Parathyroid adenoma (tissue), 2 donors: ENCODE data around the gene FZR1.
"Not testable (repeated sequence)": the region's sequence is repeated elsewhere in the genome, so short reads cannot be mapped to it uniquely, and the experiment has no call there.

Experiments used
- H2AFZ ChIP-seq: fragments of 300-600 bp; sonication (generic); one replicate; pipeline ENCODE4 v1.7.0; 2017; ENCODE audit warnings: antibody characterized with exemption, mild to moderate bottlenecking
- H3K27ac ChIP-seq: fragments of 300-600 bp; sonication (generic); one replicate; pipeline ENCODE4 v1.7.0; 2017
- H3K27me3 ChIP-seq: fragments of 300-600 bp; sonication (generic); one replicate; pipeline ENCODE4 v1.7.0; 2017; ENCODE audit warnings: low read length; ENCODE audit not compliant: control insufficient read depth, insufficient read depth
- H3K36me3 ChIP-seq: fragments of 300-600 bp; sonication (generic); one replicate; pipeline ENCODE4 v1.7.0; 2017; ENCODE audit warnings: low read length; ENCODE audit not compliant: control insufficient read depth, insufficient read depth
- H3K4me1 ChIP-seq: fragments of 300-600 bp; sonication (generic); one replicate; pipeline ENCODE4 v1.7.0; 2017; ENCODE audit warnings: control low read depth
- H3K4me2 ChIP-seq: fragments of 300-600 bp; sonication (generic); one replicate; pipeline ENCODE4 v1.7.0; 2017; ENCODE audit warnings: low read length
- H3K4me3 ChIP-seq: fragments of 300-600 bp; sonication (generic); one replicate; pipeline ENCODE4 v1.7.0; 2017; ENCODE audit warnings: low read depth, low read length
- H3K79me2 ChIP-seq: fragments of 300-600 bp; sonication (generic); one replicate; pipeline ENCODE4 v1.7.0; 2017; ENCODE audit warnings: control low read depth
- H3K9ac ChIP-seq: fragments of 300-600 bp; sonication (generic); one replicate; pipeline ENCODE4 v1.7.0; 2017; ENCODE audit warnings: mild to moderate bottlenecking
- H3K9me3 ChIP-seq: fragments of 300-600 bp; sonication (generic); one replicate; pipeline ENCODE4 v1.7.0; 2017; ENCODE audit warnings: low read length; ENCODE audit not compliant: control insufficient read depth
- CTCF ChIP-seq: fragments of 300-600 bp; sonication (generic); IDR thresholded peaks from one replicate; pipeline ENCODE4 v1.7.0; 2017; ENCODE audit warnings: antibody characterized with exemption, mild to moderate bottlenecking
- donor health status: primary hyperparathyroidism.

Gene FZR1

GRCh38 chr19:3565139-3565538 lies 59.0 kb downstream of the FZR1 start:
- Histone ChIP-seq H3K4me3 (no peak overlapping the region), H3K27ac (no peak overlapping the region), H3K9ac (no peak overlapping the region), H3K27me3 (no peaks in the 10 kb centered on the region), H3K9me3 (no peaks in the 10 kb centered on the region), H2AFZ (no peak overlapping the region), H3K79me2 (no peaks in the 10 kb centered on the region), H3K4me2 (no peak overlapping the region), H3K4me1 (no peaks in the 10 kb centered on the region), H3K36me3 (no peaks in the 10 kb centered on the region)
- TF ChIP-seq CTCF, result no peak

- H3K27ac ChIP-seq, H3K4me3 ChIP-seq, H3K9me3 ChIP-seq, H3K9ac ChIP-seq, H2AFZ ChIP-seq, H3K79me2 ChIP-seq, H3K27me3 ChIP-seq, H3K4me1 ChIP-seq, H3K4me2 ChIP-seq, H3K36me3 ChIP-seq: not testable (repeated sequence)
Observed at GRCh38 chr19:3570042-3570441, 63.9 kb downstream of the FZR1 start.

GRCh38 chr19:3570606-3571011 lies 64.5 kb downstream of the FZR1 start:
- H3K9ac ChIP-seq, result no peak overlapping the region

GRCh38 chr19:3572132-3572854 lies 66.2 kb downstream of the FZR1 start:
- Histone ChIP-seq H3K27ac (peak overlapping the region; percentile 40), H3K4me3 (peak overlapping the region; percentile 87), H3K9ac (peak overlapping the region; percentile 33), H3K4me2 (peak overlapping the region; percentile 99), H3K79me2 (no peaks in the 10 kb centered on the region), H3K27me3 (no peaks in the 10 kb centered on the region), H3K9me3 (no peaks in the 10 kb centered on the region), H2AFZ (peak overlapping the region; percentile 100), H3K4me1 (peaks cover 5% of the 10 kb centered on the region), H3K36me3 (no peaks in the 10 kb centered on the region)
- no peak for TF ChIP-seq CTCF

More at GRCh38 chr19:3570606-3571011, 64.5 kb downstream of the FZR1 start:
- Histone ChIP-seq H3K36me3 (no peaks in the 10 kb centered on the region), H3K9me3 (no peaks in the 10 kb centered on the region), H3K27ac (no peak overlapping the region), H3K27me3 (no peaks in the 10 kb centered on the region), H3K4me2 (no peak overlapping the region), H3K4me3 (no peak overlapping the region), H2AFZ (no peak overlapping the region), H3K79me2 (no peaks in the 10 kb centered on the region), H3K4me1 (peaks cover 5% of the 10 kb centered on the region)
- TF ChIP-seq CTCF, result no peak

- Histone ChIP-seq H3K4me2 (peak within 1 kb of the TSS; percentile 99), H3K27ac (peak within 1 kb of the TSS; percentile 40), H3K27me3 (no peaks in the 10 kb centered on the region), H2AFZ (peak within 1 kb of the TSS; percentile 100), H3K36me3 (no peaks in the 10 kb centered on the region), H3K79me2 (no peaks in the 10 kb centered on the region), H3K4me1 (peaks cover 5% of the 10 kb centered on the region), H3K9me3 (no peaks in the 10 kb centered on the region), H3K4me3 (peak within 1 kb of the TSS; percentile 87), H3K9ac (peak within 1 kb of the TSS; percentile 33)
- no peak for TF ChIP-seq CTCF
Observed at GRCh38 chr19:3572855-3573161, 66.7 kb downstream of the FZR1 start, which contains the start of gene HMG20B. Gene HMG20B, plus strand, starts transcription at chr19:3572944. Its CDS starts 366 bp downstream, at chr19:3573310.
